ENCODE results near the gene RALA.

RALA gene

DNA sequence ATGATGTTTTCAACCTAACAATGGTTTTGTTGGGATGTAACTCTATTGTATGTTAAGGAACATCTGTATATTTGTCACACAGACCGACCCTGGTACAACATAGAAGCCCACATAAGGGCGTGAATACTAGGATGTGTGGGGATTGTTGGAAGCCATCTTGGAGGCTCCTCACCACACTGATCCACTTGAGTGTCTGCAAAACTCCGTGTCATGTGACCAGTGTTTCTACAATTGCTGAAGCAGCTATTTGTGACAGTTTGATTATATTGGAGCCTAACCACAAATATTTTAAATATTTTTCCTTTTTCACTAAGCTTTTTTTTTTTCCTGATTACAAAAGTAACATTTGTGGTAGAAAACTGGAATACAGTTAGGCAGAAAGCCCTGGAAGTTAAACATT is 27.9 kb downstream of the RALA start:
- peak; percentile 9 for DNase-seq
- in situ Hi-C loops (cut with HindIII; ENCODE audit: low pct_ligation_motif_present, low sequenced_read_pairs): no loop called here
- H3K36me3 ChIP-seq (replicated peaks): no peaks in the 10 kb centered on the region
- H3K27ac ChIP-seq: no peak overlapping the region
- H3K4me3 ChIP-seq (ENCODE audit: low read depth, low read length): no peak overlapping the region
- TF ChIP-seq, protein P1, sequence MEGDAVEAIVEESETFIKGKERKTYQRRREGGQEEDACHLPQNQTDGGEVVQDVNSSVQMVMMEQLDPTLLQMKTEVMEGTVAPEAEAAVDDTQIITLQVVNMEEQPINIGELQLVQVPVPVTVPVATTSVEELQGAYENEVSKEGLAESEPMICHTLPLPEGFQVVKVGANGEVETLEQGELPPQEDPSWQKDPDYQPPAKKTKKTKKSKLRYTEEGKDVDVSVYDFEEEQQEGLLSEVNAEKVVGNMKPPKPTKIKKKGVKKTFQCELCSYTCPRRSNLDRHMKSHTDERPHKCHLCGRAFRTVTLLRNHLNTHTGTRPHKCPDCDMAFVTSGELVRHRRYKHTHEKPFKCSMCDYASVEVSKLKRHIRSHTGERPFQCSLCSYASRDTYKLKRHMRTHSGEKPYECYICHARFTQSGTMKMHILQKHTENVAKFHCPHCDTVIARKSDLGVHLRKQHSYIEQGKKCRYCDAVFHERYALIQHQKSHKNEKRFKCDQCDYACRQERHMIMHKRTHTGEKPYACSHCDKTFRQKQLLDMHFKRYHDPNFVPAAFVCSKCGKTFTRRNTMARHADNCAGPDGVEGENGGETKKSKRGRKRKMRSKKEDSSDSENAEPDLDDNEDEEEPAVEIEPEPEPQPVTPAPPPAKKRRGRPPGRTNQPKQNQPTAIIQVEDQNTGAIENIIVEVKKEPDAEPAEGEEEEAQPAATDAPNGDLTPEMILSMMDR (IDR thresholded peaks at IDR 0.05; ENCODE audit: low read depth, low read length, missing control alignments): no peak
- no peaks in the 10 kb centered on the region for H3K27me3 ChIP-seq (replicated peaks)

DNA sequence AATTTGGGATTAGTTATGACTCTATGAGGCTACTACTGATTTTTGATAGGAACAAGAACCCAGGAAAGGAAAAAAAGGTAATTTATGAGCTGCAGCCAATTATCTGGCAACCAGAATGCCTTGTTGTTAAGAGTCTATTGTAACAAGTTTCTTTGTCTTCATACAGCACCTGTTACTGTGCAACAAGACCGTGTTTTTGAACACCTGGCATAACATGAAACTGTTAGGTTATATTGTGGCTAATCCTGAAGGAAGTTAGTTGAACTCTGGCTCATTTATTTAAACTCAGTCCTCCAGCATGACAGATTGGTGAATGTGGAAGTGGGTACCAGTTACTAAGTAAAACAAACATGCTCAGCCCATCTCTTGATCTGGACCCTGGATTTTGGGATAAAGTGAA is 33.0 kb downstream of the RALA start:
- in situ Hi-C loops (cut with HindIII; ENCODE audit: low pct_ligation_motif_present, low sequenced_read_pairs): no loop called here
- TF ChIP-seq, protein P1 (IDR thresholded peaks at IDR 0.05; ENCODE audit: low read depth, low read length, missing control alignments): no peak
- H3K27me3 ChIP-seq (replicated peaks): no peaks in the 10 kb centered on the region
- no peak for DNase-seq
- H3K4me3 ChIP-seq (ENCODE audit: low read depth, low read length): no peak overlapping the region
- H3K36me3 ChIP-seq (replicated peaks): peaks cover 5% of the 10 kb centered on the region
- H3K27ac ChIP-seq: no peak overlapping the region

DNA sequence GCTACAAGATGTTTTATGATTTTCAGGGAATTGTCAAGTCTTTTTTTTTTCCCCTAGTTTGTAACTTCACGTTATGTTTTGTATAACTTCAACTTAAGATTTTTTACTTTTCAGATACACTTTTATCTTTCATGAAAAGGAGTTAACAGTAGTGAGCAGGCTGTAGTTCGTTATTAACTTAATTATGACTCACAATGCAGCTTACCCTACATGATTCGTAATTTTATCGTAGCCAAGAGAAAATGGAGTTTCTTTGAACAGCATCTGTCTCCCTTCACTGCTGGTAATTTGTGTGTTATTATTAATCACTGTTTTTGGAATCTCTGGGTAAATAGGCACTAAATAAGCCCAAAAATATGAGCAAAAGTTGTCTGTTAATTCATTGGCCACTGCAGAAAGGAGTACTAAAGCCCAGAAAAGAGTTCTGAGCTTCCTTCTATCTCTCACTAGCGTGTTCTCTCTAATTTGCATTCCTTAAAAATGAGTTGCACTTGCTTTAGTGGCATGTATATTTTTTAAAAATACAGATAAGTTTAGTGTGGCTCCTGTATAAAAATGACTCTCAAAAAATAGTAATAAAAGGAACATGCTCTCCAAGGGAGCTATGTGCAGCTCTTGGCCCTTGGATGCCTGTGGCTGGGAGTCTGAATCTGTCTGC is 36.1 kb downstream of the RALA start:
- Histone ChIP-seq H3K36me3 (replicated peaks) (peaks cover 9% of the 10 kb centered on the region), H3K4me3 (ENCODE audit: low read depth, low read length) (no peak overlapping the region), H3K27me3 (replicated peaks) (no peaks in the 10 kb centered on the region), H3K27ac (no peak overlapping the region)
- no peak for DNase-seq
- TF ChIP-seq, protein P1 (IDR thresholded peaks at IDR 0.05; ENCODE audit: low read depth, low read length, missing control alignments): no peak
- in situ Hi-C loops (cut with HindIII; ENCODE audit: low pct_ligation_motif_present, low sequenced_read_pairs): no loop called here

DNA sequence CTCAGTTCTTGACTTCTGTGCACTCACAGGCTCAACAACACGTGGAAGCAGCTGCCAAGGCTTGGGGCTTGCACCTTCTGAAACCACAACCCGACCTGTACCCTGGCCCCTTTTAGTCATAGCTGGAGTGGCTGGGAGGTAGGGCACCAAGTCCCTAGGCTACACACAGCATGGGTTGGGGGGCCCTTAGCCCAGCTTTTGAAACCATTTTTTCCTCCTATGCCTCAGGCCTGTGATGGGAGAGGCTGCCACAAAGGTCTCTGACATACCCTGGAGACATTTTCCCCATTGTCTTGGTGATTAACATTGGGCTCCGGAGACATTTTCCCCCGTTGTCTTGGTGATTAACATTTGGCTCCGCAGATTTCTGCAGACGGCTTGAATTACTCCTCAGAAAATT is 38.6 kb downstream of the RALA start:
- Histone ChIP-seq H3K4me3 (ENCODE audit: low read depth, low read length) (no peak overlapping the region), H3K36me3 (replicated peaks) (peaks cover 9% of the 10 kb centered on the region), H3K27me3 (replicated peaks) (no peaks in the 10 kb centered on the region), H3K27ac (no peak overlapping the region)
- in situ Hi-C loops (cut with HindIII; ENCODE audit: low pct_ligation_motif_present, low sequenced_read_pairs): no loop called here
- no peak for DNase-seq
- TF ChIP-seq, protein P1 (IDR thresholded peaks at IDR 0.05; ENCODE audit: low read depth, low read length, missing control alignments): no peak

DNA sequence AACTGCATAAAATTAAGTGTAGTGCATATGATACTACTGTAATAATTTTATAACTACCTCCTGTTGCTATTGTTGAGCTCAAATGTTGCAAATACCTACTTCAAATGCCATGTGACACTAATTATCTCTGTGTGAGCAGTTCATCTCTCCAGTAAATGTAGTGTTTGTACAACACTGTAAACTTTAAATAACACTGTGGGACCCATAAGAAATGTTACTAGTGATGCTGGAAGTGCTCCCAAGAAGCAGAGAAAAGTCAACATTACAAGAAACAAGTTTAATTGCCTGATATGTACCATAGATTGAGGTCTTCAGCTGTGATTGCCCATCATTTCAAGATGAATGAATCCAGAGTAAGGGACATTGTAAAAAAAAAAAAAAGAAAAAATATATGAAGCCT is 39.9 kb downstream of the RALA start:
- H3K27me3 ChIP-seq (replicated peaks): no peaks in the 10 kb centered on the region
- H3K36me3 ChIP-seq (replicated peaks): peaks cover 9% of the 10 kb centered on the region
- DNase-seq: no peak
- H3K4me3 ChIP-seq (ENCODE audit: low read depth, low read length): no peak overlapping the region
- TF ChIP-seq, protein P1 (IDR thresholded peaks at IDR 0.05; ENCODE audit: low read depth, low read length, missing control alignments): no peak
- H3K27ac ChIP-seq: no peak overlapping the region
- in situ Hi-C loops (cut with HindIII; ENCODE audit: low pct_ligation_motif_present, low sequenced_read_pairs): no loop called here

DNA sequence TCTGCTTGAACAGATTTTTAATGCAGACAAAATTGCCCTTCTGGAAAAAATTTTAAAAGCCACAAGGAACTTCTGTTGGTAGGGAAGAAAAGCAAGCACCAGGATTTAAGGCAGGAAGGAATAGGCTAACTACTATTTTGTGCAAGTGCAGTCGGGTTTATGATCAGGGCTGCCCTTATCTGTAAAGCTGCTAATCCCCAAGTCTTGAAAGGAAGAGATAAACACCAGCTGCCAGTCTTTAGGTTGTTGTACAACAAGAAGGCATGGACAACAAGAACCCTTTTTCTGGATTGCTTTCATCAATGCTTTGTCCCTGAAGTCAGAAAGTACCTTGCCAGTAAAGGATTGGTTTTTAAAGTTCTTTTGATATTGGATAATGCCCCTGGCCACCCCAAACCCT is 40.7 kb downstream of the RALA start:
- Histone ChIP-seq H3K36me3 (replicated peaks) (peaks cover 9% of the 10 kb centered on the region), H3K4me3 (ENCODE audit: low read depth, low read length) (no peak overlapping the region), H3K27me3 (replicated peaks) (no peaks in the 10 kb centered on the region), H3K27ac (no peak overlapping the region)
- no peak for DNase-seq
- in situ Hi-C loops (cut with HindIII; ENCODE audit: low pct_ligation_motif_present, low sequenced_read_pairs): no loop called here
- TF ChIP-seq, protein P1 (IDR thresholded peaks at IDR 0.05; ENCODE audit: low read depth, low read length, missing control alignments): no peak

All from brain microvascular endothelial cell (primary cell).